Mesenteric fat pad (tissue), 1 donor: ENCODE data around the gene C12orf60. TPM values are rescaled to one million over a fixed set of nuclear protein-coding genes. Genes with fewer than 3 reads are reported as not detected.
A peak's percentile ranks its signal among the peaks of the same experiment; 100 is the strongest.
"Not testable (repeated sequence)": the region's sequence is repeated elsewhere in the genome, so short reads cannot be mapped to it uniquely, and the experiment has no call there.

Source experiments
- DNase-seq: peaks from one replicate; pipeline ENCODE4 v3.0.0-alpha.2; 2020; ENCODE audit warnings: low spot score
- long read RNA-seq: library from polyadenylated mRNA; unstranded; transcript quantifications from one replicate; pipeline ENCODE4 v2.0.0, GENCODE V29; 2020
- total RNA-seq: library from RNA; stranded (reverse); fragmentation: NEBNext Ultra II Directional; extraction: Animal tissue kit (Norgen Biotek cat#: 25700); gene quantifications from one replicate; pipeline ENCODE4 v1.2.1, GENCODE V29; 2021
- donor health status: DM: yes; HTN: yes; CAD: no.

C12orf60 gene, protein sequence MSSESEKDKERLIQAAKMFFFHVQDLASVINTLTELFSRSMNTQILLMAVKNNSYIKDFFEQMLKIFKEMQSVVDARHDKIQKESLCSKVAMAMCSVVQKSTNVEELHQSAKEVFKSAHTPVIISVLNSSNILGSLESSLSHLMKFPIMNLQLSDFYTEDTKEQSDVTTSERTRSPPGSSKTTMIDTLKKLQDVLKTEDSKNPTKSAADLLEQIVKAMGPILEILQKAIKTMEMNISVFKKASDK
- 0.51 TPM for total RNA-seq
- long read RNA-seq, partial matches to known transcripts, result 0 of 3 reads
- long read RNA-seq, other reads (novel, unspliced or antisense), result 3 of 3 reads

DNA sequence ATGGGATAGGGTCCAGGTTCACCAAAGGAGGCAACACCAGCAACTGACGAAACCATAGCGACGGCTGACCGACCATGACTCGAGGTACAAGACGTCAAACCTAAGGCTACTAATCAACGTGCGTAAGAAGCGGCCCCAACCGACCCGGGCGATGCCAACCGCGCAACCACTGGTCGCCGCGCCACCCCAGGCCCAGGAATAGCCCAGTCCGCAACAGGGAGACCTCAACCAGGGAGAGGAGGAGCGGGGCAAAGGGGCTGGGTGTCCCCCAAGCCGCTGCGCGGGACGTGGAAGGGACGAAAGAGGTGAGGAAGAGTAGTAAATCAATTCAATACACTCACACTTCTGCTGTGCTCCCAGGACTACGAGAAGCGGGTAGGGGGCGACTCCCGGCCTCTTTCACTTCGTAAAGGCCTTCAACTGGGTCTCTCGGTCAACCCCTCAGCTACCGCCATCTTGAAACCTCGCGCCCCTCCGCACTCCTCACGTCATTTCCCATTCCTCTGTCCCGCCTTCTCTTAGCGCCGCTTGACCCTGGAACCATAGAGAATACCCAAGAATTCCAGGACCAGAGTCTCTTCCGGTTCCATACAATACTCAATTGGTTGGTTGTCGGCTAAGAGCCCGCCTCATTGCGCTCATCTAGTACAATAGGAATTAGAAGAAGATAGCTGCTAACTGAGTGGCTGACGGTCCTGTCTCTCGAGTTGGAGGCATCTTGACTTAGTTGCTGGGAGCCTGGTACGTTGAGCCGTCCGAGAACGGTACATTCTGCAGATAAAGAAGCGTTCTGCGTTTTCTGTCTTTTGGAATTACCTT is at the start of gene C12orf60, which contains the start of gene WBP11:
C12orf60 (plus strand) TSS at position 660 of the 819 bp plus-strand sequence. CDS start 19,266 bp downstream, outside the sequence.
WBP11 (minus strand) TSS at position 468 of the 819 bp plus-strand sequence. CDS start 2,095 bp downstream, outside the sequence.
- peak; percentile 93 for DNase-seq

DNA sequence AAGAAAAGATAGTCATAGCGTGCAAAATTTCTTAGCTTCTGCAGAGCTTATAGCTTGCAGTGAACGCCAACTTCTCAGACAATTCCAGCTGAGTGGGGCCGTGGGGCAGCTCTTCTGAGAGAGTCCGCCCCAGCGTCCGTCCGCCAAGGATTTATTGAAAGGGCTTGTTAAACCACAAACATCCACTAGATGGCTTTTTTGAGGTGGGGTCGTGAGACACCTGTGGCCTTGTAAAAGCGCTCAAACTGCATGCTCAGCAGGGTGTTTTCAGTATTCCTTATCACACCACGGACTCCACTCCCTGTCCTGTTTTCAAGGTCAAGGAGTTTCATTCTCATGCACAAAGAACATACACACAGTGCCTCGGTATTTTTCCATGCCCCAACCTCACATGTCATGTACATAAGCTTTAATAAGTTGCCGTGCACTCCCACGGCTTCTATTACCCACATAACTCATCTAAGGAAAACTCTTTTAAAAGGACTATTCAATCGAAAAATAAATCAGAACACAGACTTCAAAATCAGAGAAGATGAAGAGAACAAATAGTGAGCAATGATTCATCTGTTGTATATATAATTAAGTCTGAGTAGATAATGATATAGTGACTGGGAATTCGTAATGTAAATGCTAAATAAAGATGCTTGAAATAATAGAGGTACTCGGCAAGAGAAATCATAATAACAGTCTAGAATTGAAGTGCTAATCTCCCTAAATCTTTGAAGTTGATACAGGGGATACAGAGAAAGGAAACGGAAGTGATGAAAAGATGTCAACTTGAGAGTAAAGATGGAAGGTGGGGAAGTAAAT is 46.9 kb upstream of the C12orf60 start:
- DNase-seq, result no peak

DNA sequence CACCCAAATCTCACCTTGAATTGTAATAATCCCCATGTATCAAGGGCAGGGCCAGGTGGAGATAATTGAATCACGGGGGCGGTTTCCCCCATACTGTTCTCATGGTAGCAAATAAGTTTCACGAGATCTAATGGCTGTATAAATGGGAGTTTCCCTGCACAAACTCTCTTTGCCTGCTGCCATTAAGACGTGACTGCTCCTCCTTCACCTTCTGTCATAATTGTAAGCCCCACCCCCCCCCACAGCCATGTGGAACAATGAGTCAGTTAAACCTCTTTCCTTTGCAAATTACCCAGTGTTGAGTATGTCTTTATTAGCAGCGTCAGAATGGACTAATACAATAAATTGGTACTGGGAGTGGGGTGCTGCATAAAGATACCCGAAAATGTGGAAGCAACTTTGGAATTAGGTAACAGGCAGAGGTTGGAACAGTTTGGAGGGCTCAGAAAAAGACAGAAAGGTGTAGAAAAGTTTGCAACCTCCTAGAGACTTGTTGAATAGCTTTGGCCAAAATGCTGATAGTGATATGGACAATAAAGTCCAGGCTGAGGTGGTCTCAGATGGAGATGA is 43.7 kb upstream of the C12orf60 start:
- not testable (repeated sequence) for DNase-seq

DNA sequence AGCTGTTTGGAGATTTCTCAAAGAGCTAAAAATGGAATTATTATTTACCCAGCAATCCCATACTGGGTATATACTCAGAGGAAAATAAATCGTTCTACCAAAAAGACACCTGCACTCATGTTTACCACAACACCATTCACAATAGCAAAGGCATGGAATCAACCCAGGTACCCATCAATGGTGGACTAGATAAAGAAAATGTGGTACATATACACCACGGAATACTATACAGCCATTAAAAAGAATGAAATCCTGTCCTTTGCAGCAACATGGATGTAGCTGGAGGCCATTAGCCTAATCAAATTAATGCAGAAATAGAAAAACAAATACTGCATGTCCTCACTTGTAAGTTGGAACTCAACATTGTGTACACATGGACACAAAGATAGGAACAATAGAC is 38.1 kb upstream of the C12orf60 start:
- DNase-seq, result no peak

DNA sequence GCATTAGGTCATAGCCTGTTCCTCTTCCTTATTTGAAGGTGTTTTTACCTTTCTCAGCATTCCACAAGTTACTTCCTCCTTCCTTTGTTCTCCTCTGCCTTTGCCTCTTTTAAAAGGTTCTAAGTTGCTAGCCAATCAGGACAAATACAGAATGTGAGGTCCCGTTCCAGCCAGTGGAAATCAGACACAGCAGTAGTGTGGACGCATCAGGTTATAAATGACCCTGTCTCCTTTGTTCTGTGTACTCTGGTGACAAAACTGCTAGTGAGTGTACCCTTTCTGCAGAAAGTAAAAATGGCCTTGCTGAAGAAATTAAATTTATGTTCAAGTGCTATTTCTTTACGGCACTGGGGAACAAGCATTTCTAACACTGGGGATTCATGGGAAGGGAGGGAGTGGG is 37.5 kb upstream of the C12orf60 start:
- not testable (repeated sequence) for DNase-seq

DNA sequence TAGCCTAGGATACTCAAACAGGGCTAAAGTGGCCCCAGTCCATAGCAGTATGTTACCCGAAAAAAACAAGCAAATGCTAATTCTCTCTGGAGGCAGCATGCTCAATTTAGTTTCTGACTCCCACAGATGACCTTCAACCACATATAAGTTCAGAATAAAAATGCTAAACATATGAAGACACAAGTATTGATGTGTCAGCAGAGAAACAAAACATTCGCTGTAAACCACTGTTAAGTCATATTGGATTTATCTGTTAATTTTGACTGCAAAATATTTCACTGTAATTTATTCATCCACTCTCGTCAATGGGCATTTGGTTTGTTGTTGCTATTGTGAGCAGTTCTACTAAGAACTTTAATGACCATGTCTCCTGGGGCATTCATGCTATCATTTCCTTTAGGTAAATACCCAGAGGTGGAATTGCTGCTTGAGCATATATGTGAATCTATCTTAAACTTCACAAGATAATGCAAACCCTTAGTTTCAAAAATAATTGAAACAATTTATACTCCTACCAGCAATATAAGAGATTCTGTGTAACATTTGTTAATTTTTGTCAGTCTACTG is 36.7 kb upstream of the C12orf60 start:
- DNase-seq, result no peak

DNA sequence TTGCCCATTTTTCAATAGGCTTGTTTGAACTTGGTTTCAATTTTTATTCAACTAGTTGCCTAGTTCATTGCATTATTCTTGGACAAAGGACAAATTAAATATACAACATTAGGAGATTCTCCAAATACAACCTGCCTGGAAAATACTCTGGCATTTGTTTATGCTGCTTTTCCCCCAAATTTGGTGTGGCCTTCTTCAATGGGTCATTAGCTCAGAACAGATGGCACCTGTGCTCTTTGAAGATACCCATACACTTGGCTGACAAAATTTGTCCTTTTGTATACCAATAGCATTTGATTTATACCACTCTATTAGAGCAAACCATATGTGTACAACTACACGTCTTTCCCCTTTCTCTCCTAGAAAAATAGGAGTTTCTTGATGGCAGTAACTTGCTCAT is 35.9 kb upstream of the C12orf60 start:
- no peak for DNase-seq

DNA sequence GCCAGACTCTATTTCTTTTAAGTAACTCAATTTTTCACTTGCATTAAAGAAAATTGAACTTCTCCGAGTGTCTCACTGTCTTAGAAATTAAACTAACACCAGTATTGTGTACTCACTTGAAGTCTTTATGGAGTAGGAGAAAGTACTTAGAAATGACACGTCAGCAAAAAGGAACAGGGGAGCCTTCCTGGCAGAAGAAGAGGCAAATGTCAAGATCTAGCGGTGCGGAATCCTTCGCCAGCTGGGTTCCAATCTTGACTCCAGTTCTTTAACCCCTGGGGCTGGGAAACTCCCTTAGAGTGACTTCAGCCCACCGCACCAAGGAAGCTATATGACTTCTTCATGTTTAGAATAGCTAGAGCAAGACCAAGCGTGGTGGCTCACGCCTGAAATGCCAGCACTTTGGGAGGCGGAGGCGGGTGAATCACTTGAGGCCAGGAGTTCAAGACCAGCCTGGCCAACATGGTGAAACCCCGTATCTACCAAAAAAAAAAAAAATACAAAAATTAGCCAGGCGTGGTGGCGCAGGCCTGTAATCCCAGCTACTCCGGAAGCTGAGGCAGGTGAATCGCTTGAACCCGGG is 34.6 kb upstream of the C12orf60 start:
- DNase-seq, result no peak

DNA sequence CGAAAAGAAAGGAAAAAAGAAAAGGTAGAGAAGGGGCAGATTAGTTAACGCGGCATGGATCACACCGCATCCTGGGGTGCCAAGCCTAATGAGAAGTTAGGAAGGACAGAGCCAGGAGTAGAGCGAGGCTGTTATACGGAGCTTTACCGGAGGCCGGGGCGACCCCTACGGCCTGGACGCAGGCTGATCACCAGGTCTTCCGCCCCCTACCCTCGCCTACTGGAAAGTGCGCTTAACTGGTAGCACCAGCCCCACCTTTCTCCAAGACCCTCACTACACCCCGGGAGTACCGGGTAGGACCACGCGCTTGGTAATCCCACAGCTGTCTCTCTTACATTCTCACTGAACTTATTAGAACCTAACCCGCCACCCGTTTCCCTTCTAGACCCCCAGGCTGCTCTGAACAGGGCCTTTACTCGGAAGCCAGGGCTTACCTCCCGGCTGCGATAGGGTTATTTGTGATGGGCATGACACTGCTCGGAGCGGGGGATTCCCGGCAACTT is 34.0 kb upstream of the C12orf60 start:
- no peak for DNase-seq

DNA sequence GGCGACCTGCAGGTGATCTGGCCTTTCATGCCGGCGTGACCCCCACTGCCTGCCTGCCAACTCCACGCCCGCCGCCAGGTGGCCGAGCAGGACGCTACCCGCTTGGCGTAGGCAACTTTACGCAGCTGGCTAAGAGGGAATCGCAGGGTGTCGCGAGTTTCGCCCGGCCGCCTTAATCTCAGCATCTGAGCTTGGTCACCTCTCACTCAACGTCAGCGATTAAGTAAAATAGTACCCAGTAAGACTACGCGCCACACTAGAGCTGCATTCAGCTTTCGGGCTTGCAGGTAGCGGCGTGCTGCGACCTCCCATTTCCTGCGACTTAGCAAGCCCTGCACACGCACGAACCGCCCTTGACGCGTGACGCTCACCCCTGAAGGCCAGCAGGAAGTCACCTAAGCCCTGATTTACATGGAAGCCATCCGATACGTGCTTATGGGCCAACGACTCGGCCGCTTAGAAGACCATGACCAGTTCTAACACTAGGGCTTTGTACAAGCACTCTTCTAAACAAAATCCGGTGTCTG is 33.4 kb upstream of the C12orf60 start:
- peak; percentile 93 for DNase-seq

DNA sequence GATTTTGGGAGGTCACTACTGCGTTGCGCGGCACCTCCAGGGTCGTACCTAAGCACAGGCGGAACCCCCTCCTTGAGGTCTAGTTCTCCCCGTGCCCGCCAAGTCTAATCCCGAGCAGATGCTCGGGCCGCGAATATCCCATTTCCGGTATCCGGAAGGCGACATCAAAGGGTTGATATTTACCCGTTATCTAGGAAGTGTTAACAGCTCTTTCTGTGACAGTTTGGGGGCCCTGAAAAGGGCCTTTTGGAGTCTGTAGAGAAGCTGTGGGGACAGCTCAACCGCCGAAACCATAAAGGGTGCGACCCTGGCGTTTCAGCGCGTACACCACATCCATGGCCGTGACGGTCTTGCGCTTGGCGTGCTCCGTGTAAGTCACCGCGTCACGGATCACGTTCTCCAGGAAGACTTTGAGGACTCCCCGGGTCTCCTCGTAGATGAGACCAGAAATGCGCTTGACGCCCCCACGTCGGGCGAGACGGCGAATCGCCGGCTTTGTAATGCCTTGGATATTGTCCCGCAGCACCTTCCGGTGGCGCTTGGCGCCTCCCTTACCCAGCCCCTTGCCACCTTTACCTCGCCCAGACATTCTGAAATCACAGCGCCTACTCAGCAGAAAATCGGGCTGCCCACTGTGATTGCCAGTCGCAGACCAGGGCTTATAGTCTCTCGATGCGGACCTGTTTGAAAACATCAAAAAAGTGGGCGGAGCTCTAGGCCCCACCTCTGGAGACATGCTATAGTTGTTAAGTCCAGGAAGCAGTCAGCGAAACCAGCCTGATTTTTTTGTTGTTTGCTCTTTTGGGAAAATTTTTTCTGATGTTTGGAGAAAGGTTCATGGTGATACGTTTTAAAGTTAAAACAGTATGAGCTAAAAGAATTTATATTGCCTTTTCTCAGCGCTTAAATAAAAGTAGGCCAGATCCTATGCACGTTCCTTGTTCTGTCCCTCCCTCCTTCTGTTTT is 32.7 kb upstream of the C12orf60 start:
- peak; percentile 92 for DNase-seq

DNA sequence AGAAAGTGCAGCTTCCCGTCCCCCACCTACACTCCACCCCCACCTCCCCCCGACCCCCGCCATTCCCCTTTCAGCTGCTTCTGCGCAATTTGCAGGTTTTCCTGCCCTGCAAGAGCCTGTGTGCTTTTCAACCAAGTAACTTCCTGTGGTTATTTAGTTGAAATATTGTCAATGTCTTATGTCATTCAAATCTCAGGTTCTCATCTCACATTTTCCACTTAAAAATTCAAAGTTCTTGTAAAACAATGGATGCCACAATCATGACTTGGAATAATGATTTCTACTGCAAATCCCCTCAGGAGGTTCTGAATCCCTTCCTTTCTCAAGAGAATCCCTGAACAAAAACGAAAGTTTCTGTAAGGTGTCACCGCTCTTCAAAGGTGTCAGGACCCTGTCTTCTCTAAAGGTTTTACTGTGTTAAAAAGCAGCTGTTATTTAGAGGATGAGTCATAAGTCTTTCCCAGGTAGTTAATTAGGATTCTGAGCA is 31.8 kb upstream of the C12orf60 start:
- no peak for DNase-seq

DNA sequence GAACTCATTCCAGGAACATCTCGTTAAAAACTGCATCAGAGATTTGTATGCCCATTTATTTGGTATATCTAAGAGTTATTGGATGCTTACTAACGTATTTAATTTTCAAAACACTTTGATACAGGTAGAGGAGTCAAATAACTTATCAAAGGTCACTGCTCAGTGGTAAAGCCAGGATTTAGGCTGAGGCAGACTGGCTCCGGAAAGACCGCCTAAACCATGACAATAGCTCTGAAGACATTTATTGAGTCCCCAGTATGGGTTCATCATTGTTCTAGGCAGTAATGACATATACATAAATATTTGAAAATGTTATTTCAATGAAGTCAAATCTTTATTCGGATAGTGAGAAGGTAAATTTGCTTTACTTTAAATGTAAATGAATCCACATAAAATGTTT is 30.5 kb upstream of the C12orf60 start:
- no peak for DNase-seq

DNA sequence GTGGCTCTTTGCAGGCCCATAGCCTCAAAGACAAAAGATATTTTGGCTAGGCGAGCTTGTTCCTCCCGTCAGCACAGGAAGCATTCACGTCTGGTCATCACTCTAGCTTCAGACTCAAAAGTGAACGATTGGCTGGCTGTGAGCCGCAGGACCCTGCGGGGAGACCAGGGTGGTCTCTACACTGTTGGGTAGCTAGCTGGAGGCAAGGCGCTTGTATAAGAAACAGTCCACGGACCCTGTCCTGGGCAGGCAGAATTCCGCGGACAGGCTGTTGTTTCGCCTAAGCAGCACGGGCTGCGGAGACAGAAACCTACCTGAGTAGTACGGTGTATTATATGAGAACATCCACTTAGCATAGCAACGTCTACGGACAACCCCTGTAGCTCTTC is 29.8 kb upstream of the C12orf60 start:
- no peak for DNase-seq

DNA sequence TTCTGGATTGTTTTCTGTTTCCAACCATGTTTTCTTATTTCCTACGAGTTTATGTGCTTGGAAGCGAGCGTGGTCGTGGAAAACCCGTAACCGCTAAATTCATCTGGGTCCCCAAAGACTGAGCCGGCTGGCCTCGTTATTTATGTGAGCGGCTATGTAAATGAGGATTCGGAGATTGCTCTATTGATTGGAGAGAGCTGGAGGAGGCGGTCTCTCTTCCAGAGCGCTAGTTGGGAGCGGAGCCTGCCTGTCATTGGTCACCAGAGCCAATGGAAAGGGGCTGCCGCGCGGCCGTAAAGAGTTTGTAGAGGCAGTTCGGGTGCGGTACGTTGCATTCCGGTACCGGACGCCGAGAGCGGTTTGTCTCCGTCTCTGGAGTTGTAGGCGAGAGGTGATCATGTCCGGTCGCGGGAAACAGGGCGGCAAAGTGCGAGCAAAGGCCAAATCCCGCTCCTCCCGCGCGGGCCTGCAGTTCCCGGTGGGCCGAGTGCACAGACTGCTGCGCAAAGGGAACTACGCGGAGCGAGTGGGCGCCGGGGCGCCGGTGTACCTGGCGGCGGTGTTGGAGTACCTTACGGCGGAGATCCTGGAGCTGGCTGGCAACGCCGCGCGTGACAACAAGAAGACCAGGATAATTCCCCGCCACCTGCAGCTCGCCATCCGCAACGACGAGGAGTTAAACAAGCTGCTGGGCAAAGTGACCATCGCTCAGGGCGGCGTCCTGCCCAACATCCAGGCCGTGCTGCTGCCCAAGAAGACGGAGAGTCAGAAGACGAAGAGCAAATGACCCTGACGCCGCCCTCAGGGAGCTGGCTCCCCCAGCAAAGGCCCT is 29.2 kb upstream of the C12orf60 start:
- DNase-seq, result peak; percentile 96

DNA sequence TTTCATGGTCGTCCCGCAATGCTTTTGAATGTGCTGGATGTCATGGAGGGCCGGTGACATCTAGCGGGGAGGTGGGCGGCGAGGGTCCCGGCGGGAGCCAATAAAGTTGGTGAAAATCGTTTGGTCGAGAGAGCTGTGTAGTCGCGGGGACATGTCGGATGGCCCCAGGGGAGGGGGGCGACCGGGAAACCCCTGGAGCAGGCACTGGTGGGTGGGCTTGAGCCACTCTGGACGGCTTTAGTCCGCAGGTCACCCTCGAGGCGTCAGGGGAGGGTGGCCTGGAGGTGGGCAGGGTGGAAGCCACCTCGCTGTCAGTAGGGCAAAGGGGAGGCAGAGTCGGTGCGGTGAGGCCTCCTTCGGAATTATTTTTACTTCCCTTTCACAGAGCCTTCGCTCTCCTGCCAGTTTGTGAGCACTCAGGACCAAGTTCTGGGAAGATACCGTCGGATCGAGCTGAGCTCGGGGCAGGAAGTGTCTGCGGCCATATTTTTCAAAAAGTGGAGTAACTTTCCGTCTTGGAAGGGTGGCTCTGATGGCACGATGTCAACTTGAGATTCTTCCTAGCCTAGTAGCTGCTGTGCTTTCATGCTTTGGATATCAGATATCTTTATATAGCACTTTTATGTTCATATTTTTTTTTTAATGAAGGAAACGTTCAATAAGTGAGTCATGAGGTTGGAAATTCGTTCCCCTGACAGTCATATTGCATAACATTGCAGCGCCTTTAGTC is 28.4 kb upstream of the C12orf60 start:
- no peak for DNase-seq

DNA sequence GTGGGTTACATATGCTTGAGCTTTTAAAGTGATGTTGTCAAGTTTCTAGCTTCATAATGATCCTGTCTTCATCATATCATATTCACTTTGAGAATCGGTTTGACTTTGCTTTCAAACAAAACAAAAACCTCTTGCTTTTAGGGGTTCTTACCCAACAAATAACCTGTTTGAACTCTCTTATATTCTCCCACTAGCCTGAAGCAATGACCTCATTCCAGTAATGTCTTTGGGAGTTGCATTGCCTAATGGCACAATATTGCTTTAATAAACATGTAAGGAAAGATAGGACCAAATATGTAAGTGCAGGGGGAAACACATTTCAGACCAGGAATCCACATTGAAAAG is 27.9 kb upstream of the C12orf60 start:
- DNase-seq, result no peak
